ENCODE measurements around the gene ZNF730. TPM values are rescaled to one million over a fixed set of nuclear protein-coding genes. Genes with fewer than 3 reads are reported as not detected.

Gene ZNF730
- total and polyA plus RNA-seq, 12 donors, result 0.01 to 0.72 (median 0.25) TPM; not detected in 2

Other genes starting within 250 kb of the ZNF730 start
- 1 to 10 TPM; 3.1 to 6.8 (median 5.2) TPM for gene ZNF728, start 113.8 kb upstream of the ZNF730 start, total RNA-seq
- under 1 TPM; 0.28 to 0.51 TPM for gene ZNF728, start 113.8 kb upstream of the ZNF730 start, polyA plus RNA-seq
- gene ZNF724, start 133.4 kb downstream of the ZNF730 start, total RNA-seq, result 1 to 10 TPM in 9 of 10 donors, under 1 TPM in 1; 0.93 to 2.2 (median 1.7) TPM
- gene ZNF724, start 133.4 kb downstream of the ZNF730 start, polyA plus RNA-seq, result under 1 TPM; 0.10 to 0.44 TPM

All from heart right ventricle (tissue), 12 donors.